ENCODE data around the gene C16orf46.

The C16orf46 gene

GRCh38 chr16:81073560-81074330 is 3.3 kb downstream of the C16orf46 start:
- no peak for DNase-seq

GRCh38 chr16:81071805-81072204 is 5.2 kb downstream of the C16orf46 start:
- DNase-seq: no peak

GRCh38 chr16:81070979-81071378 is 6.1 kb downstream of the C16orf46 start:
- DNase-seq: no peak

GRCh38 chr16:81069063-81069462 is 8.0 kb downstream of the C16orf46 start:
- DNase-seq: no peak

GRCh38 chr16:81067166-81067565 is 9.9 kb downstream of the C16orf46 start:
- no peak for DNase-seq

- DNase-seq: peak in 1 of 6 experiments; percentile 2
Observed at GRCh38 chr16:81066681-81067080, 10.4 kb downstream of the C16orf46 start.

GRCh38 chr16:81061871-81062608 is 15.0 kb downstream of the C16orf46 start:
- DNase-seq: no peak

GRCh38 chr16:81061307-81061640 is 15.8 kb downstream of the C16orf46 start:
- no peak for DNase-seq

GRCh38 chr16:81060576-81061306 is 16.3 kb downstream of the C16orf46 start:
- DNase-seq: no peak

- DNase-seq: no peak
Observed at GRCh38 chr16:81053761-81054160, 23.3 kb downstream of the C16orf46 start.

- DNase-seq: no peak
Observed at GRCh38 chr16:81042821-81043220, 34.2 kb downstream of the C16orf46 start.

GRCh38 chr16:81041696-81042095 is 35.3 kb downstream of the C16orf46 start:
- DNase-seq: no peak

GRCh38 chr16:81040842-81041241 is 36.2 kb downstream of the C16orf46 start:
- DNase-seq: no peak

GRCh38 chr16:81040131-81040530 is 36.9 kb downstream of the C16orf46 start:
- no peak for DNase-seq

GRCh38 chr16:81036751-81037350 is 40.2 kb downstream of the C16orf46 start:
- no peak for DNase-seq

- DNase-seq: peak; percentile 30 to 68 (median 53)
Observed at GRCh38 chr16:81035975-81036750, 40.9 kb downstream of the C16orf46 start.

GRCh38 chr16:81035398-81035974 is 41.6 kb downstream of the C16orf46 start, which contains the start of gene ATMIN:
Gene ATMIN (plus strand): TSS chr16:81035842. CDS start chr16:81035871, 29 bp downstream.
- DNase-seq: peak; percentile 78 to 92 (median 84)

- DNase-seq: no peak
Observed at GRCh38 chr16:81029930-81030604, 47.0 kb downstream of the C16orf46 start.

GRCh38 chr16:81026429-81026828 is 50.6 kb downstream of the C16orf46 start:
- DNase-seq: no peak

- DNase-seq: no peak
Observed at GRCh38 chr16:81018496-81018895, 58.5 kb downstream of the C16orf46 start.

- DNase-seq: no peak
Observed at GRCh38 chr16:81014672-81015071, 62.4 kb downstream of the C16orf46 start.

All from stimulated activated naive CD4-positive, alpha-beta T cell (primary cell).